SHP77 (cell line): Measurements from ENCODE around the gene RWDD1.
A peak's percentile ranks its signal among the peaks of the same experiment; 100 is the strongest.

Source experiments
- DNase-seq, 2 experiments: peaks; one replicate each; lab custom pipeline; 2025; lab: John Stamatoyannopoulos, UW

RWDD1 gene, protein sequence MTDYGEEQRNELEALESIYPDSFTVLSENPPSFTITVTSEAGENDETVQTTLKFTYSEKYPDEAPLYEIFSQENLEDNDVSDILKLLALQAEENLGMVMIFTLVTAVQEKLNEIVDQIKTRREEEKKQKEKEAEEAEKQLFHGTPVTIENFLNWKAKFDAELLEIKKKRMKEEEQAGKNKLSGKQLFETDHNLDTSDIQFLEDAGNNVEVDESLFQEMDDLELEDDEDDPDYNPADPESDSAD

DNA sequence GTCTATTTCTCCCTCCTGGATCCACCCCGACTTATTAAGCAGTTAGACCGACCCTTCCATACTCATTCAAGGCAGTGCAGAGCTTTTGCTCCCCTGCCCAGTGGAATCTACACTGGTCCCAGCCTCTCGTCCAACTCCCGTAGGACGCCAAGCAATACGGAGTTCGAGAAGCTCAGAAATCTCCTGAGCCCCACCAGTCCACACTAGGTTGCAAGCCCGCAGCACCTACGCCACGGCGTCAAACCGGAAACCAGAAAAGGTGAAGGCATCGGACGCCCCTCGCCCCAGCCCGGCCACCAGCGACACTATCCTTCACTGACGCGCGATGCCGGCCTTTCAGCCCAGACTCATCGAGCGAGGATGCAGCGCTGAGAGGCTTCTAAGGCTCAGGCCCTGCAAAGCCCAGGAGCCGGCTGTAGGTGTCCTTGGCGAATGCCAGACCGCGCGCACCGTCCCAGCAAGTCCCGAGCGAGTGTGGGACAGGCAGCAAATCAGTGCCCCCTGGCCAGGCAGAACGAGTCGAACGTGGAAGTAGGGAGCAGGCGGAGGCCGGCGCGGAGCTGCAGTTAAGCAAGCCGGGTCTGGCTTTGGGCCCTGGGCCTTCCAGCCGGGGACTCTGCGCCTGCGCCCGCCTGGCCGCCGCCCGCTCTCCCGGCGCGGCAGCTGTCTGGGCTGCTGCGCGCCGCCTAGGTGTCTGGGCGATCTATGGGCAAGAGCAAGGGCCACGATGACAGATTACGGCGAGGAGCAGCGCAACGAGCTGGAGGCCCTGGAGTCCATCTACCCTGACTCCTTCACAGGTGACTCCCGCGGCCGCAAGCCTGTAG, at the start of gene RWDD1:
Gene RWDD1 (plus strand): TSS at position 649 of the 827 bp plus-strand sequence. CDS start 79 bp downstream, at position 728.
- peak; percentile 97 to 98 for DNase-seq

DNA sequence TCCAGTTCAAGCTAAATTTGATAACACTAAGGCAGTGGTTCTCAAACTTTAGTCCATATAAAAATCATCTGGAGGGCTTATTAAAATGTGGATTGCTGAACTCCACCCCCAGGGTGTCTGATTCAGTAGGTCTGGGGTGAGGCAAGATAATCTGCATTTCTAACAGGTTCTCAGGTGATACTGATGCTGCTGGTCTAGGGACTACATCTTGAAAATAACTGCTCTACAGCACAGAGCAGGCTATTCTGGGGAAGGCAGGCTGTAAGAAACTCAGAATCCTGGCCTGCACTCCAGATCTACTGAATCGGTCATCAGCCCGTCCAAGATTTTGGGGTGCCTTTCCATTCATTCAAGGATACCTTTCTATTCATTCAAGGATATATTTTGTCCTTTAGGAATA, 48.4 kb upstream of the RWDD1 start:
- no peak for DNase-seq

DNA sequence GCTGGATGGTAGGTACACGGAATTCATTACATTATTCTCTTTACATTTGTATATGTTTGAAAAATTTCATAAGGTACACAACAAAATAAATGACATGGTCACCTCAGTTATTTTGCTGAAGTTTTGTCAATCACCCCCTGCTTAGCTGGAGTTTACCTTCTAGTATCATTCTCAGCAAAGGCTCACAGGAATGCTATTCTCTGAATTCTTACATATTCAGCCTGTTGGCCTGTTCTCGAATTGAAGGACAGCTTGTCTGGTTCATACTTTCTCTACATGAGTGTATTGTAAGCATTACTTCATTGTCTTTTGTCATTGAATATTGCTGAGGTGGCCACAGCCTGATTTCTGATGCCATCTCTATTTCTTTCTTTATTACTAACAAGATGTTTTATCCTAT, 47.1 kb upstream of the RWDD1 start:
- DNase-seq = no peak

GRCh38 chr6:116528133-116528532, 43.2 kb upstream of the RWDD1 start:
- DNase-seq = no peak

DNA sequence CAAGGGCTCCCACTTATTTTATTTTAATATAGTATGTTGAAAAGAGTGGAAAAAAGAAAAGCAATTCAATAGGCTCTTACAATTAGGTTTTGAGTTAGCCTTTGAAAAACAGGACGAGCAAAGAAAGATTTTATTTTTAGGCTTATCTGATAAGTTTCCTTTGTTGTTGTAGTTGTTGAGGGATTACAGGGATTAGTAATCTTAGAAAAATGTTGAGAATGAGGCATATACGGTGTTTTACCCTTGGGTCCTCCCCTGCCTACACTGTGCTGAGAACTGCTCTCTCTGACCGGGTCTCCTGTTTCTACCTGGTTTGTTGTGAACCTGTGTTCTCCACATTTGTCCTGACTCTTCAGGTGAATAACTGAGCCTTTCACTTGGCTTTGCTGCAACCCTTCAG, 42.5 kb upstream of the RWDD1 start:
- no peak for DNase-seq

- no peak for DNase-seq
Observed at GRCh38 chr6:116529466-116530290, 41.6 kb upstream of the RWDD1 start.

GRCh38 chr6:116530436-116530835, 40.9 kb upstream of the RWDD1 start:
- peak; percentile 50 to 70 for DNase-seq

DNA sequence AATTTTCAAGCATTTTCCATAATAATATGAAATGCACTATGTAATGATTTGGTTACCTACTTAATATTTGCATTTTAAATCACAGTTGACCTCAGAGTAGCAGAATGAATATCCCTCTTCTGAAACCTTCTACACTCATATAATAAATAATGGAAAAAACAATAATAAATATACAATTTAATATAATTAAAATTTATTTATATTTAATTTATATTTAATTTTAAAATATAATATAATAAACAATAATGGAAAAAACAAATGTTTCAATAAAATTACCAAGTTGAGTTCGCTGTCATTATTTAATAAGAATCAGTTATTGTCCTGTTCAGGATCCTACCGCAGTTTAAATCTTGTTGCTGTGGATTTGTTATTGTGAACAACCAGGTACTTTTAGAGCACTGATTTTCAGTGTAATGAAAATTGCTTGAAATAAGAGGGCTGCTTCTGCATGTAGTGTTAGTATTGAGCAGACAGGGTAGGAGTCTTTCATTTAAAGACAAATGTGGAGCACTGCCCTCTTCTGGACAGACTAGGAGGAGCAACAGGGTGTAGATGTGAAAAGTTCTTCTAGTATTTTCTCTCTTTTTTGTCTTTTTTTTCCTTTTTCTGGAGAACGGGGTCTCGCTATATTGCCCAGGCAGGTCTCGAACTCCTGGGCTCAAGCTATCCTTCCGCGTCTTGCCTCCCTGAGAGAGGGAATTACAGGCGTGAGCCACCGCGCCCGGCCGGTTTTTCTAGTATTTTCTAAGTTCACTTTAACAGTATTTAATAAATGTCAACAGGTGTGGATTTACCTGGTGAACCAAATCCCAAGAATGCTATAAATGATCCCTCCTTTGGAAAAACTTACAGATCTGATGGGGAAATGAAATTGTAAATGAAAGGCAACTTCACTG, 39.4 kb upstream of the RWDD1 start:
- peak; percentile 42 to 47 for DNase-seq

DNA sequence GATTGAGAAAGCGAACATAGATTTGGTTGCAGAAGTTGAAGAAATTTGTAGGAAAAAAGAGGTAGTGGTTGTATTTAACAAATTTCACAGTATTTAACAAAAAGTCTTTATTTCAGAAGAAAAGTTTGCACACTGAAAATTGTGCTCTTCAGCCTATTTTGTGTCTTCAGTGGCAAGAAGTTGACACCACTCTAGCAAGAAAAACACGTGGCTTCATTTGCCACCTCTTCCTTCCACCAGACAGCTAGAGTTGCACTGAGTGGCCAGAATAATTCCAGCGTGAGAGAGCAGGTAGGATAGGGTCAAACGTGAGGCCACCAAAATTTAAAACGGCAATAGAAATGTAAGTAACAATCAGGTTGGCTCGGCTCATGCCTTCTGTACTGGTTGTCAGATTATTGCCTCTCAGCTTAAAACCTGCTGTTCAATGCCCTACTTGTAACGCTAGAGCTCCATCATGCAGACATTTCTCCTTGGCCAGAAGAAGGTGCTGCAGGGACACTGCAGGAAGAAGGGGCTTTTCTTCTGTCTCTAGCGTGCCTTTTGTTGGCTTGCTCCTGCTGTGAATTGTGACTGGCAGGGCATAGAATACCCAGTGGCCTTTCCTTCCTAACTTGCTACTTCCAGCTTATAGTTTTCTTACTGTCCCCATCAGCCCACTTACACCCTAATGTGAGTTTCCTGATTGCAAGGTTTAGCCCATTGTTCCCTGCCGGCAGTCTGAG, 37.9 kb upstream of the RWDD1 start:
- DNase-seq = no peak

DNA sequence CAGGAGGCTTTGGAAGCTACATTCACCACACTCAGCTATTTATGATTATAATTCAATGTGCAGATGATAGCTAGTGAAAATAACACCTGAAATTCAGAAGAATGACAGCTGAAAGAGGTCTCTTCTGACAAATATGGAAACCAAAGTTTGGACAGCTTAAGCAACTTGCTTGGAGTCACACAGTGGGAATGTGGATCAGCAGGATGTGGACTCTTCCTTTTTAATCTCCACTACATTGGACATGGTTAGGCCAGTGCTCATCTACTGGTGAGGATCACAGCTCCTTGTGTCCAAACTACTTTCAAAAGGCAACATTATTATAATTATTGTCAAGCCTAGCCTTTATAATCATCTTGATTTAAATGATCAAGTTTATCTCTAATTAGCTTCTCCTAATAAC, 36.2 kb upstream of the RWDD1 start:
- DNase-seq = no peak

DNA sequence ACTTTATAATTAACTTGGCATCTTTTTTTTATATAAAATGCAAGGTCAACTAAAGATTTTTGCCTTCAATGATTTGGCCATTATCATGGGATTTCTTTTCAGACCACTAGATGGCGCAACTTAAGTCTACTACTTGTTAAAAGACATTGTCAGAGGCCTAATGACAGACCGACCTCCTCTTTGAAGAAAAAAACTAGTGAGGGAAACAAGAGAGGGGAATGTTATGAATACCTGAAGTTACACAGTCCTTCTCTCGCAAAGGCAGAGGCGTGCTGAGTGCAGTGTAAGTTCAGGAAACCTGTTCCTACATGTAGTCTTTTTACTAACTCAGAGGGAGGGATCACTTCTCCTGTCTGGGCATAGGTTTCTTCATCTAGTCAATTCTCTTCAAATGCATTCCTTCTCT, 35.1 kb upstream of the RWDD1 start:
- DNase-seq = peak; percentile 23 to 42

DNA sequence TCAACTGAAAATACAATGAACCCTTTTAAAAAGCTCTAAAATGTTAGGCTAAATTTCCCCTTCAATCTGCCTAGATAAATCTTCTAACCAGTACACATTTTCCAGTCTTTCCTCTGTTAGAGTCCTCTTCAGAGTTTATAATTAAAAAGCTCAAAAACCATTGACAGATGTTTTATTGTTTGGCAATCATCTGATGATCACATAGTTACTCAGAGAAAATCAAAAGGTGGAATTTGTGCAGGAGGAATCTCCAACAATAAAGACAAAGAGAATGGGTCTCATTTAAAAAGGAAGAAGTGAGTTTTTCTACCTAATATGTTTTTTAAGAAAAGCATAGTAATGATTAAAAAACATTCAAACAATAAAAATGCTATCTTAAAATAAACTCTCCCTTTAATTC, 28.9 kb upstream of the RWDD1 start:
- no peak for DNase-seq

- DNase-seq = peak in 1 of 2 experiments; percentile 10
Observed at GRCh38 chr6:116543149-116543548, 28.2 kb upstream of the RWDD1 start.

GRCh38 chr6:116545651-116546050, 25.7 kb upstream of the RWDD1 start, which contains the start of gene TRAPPC3L:
TSS of gene TRAPPC3L (minus strand) at chr6:116545684. CDS start at chr6:116545514, 170 bp downstream.
- DNase-seq = no peak

DNA sequence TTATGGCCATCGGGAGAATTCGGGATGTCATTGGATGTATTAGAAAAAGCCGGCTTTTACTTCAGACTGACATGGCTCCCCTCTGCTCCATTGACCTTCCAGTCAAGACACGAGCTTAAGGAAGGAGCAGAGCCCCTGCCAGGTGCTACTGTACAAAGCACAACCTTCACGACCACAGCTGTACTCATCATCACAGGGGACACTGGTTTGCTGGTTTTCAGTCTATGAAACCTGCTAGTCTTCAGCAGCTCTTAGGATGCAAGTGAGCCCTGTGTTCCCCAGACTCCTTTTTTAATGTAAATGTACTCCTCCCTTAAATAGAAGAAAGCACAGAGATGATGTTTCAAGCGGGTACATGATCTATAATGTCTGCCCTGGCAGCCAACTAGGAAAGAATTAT, 23.9 kb upstream of the RWDD1 start:
- DNase-seq = no peak

GRCh38 chr6:116550796-116551195, 20.5 kb upstream of the RWDD1 start:
- DNase-seq = no peak

DNA sequence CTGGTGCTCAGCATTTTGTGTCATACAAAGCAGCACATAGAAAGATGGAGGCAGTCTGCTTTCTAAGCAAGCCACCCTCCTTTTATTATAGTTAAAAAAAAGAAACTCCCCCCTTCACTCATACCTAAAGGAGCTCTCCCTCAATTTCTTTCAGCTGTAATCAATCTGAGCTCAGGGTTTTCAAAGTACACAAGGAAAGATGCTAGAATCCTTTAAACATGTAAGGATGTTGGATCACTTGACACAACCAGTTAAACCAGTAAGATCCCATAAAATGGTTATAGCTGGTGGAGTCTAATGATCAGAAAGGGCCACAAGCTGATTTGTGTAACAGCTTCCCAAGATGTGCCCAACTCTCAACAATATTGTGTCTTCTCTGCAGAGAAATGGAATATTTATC, 17.9 kb upstream of the RWDD1 start, which contains the start of gene CALHM4:
Gene CALHM4 (plus strand): TSS at position 301 of the 400 bp plus-strand sequence. CDS start 43 bp downstream, at position 344.
- DNase-seq = no peak

DNA sequence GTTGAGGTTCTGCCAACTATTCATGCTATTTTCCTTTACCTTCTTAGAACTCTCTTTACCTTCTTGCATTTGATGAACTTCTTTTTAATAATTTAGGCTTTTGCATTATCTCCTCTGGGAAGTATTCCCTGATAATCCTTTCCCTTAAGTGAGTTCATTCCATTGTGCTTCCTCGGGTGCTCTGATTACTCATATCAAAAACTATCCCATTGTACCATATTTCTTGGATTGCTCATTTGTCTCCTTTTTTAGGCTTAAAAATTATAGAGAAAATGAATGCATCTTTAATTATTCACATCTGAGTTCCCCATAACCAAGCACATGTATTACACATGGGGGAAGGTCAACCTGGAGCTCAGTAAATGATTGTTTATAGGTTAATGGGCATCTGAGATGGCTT, 15.2 kb upstream of the RWDD1 start:
- DNase-seq = no peak

DNA sequence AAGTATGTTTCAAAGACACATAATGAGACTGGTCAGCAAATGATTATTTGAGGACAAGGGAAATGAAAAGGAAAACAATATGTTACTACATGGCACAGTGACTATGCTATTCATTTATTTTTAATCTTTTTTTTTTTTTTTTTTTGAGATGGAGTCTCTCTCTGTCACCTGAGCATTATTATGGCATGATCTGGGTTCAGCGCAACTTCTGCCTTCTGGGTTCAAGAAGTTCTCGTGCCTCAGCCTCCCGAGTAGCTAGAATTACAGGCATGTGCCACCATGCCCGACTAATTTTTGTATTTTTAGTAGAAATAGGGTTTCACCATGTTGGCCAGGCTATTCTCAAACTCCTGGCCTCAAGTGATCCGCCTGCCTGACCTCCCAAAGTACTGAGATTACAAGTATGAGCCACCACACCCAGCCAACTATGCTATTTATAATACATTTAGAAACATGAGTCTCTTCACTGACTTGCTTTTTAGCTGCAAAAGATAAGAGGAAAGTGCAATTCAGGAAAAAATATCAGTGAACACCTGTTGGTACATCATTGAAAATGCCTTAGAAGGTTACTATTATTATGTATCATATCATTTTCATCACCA, 14.4 kb upstream of the RWDD1 start:
- no peak for DNase-seq

- peak; percentile 46 to 47 for DNase-seq
Observed at GRCh38 chr6:116557893-116558292, 13.4 kb upstream of the RWDD1 start.
